ENCODE data around the gene CMYA5.

Gene CMYA5

GRCh38 chr5:79793722-79794121, 104.1 kb downstream of the CMYA5 start:
- no peak for DNase-seq (ENCODE audit: low spot score)

- no peak for DNase-seq (ENCODE audit: low spot score)
Measured at GRCh38 chr5:79794347-79794746, 104.7 kb downstream of the CMYA5 start.

- no peak for DNase-seq (ENCODE audit: low spot score)
Measured at GRCh38 chr5:79795764-79796398, 106.2 kb downstream of the CMYA5 start.

GRCh38 chr5:79798893-79799590, 109.4 kb downstream of the CMYA5 start:
- DNase-seq (ENCODE audit: low spot score), result no peak

- DNase-seq (ENCODE audit: low spot score), result no peak
Measured at GRCh38 chr5:79800979-79801827, 111.6 kb downstream of the CMYA5 start.

GRCh38 chr5:79802406-79802805, 112.8 kb downstream of the CMYA5 start:
- no peak for DNase-seq (ENCODE audit: low spot score)

GRCh38 chr5:79803007-79803406, 113.4 kb downstream of the CMYA5 start:
- DNase-seq (ENCODE audit: low spot score), result no peak

GRCh38 chr5:79806741-79807140, 117.1 kb downstream of the CMYA5 start:
- DNase-seq (ENCODE audit: low spot score), result no peak

GRCh38 chr5:79809743-79810142, 120.1 kb downstream of the CMYA5 start:
- DNase-seq (ENCODE audit: low spot score), result peak; percentile 29

- peak; percentile 73 for DNase-seq (ENCODE audit: low spot score)
Measured at GRCh38 chr5:79811081-79811480, 121.4 kb downstream of the CMYA5 start.

- DNase-seq (ENCODE audit: low spot score), result no peak
Measured at GRCh38 chr5:79811904-79812303, 122.3 kb downstream of the CMYA5 start.

- DNase-seq (ENCODE audit: low spot score), result no peak
Measured at GRCh38 chr5:79814699-79815098, 125.1 kb downstream of the CMYA5 start.

- no peak for DNase-seq (ENCODE audit: low spot score)
Measured at GRCh38 chr5:79816014-79816413, 126.4 kb downstream of the CMYA5 start.

GRCh38 chr5:79820648-79821047, 131.0 kb downstream of the CMYA5 start:
- no peak for DNase-seq (ENCODE audit: low spot score)

- DNase-seq (ENCODE audit: low spot score), result no peak
Measured at GRCh38 chr5:79824444-79824843, 134.8 kb downstream of the CMYA5 start.

- DNase-seq (ENCODE audit: low spot score), result no peak
Measured at GRCh38 chr5:79825802-79826201, 136.2 kb downstream of the CMYA5 start.

- no peak for DNase-seq (ENCODE audit: low spot score)
Measured at GRCh38 chr5:79827159-79827629, 137.6 kb downstream of the CMYA5 start.

GRCh38 chr5:79829260-79829659, 139.6 kb downstream of the CMYA5 start:
- no peak for DNase-seq (ENCODE audit: low spot score)

- no peak for DNase-seq (ENCODE audit: low spot score)
Measured at GRCh38 chr5:79831381-79832309, 142.0 kb downstream of the CMYA5 start.

- peak; percentile 14 for DNase-seq (ENCODE audit: low spot score)
Measured at GRCh38 chr5:79832911-79833310, 143.3 kb downstream of the CMYA5 start.

GRCh38 chr5:79834098-79834753, 144.6 kb downstream of the CMYA5 start:
- no peak for DNase-seq (ENCODE audit: low spot score)

All from hematopoietic multipotent progenitor cell treated with erythropoietin and hydrocortisone succinate and interleukin-3 and kit ligand, for 15 days (in vitro differentiated cells).